ENCODE results near the gene ADAM19.

Gene ADAM19

GRCh38 chr5:157592594-157592993 is 17.0 kb upstream of the ADAM19 start:
- Histone ChIP-seq H3K4me3 (no peak overlapping the region), H3K36me3 (ENCODE audit: insufficient read depth, low read length) (no peaks in the 10 kb centered on the region), H3K9ac (ENCODE audit: insufficient read length) (no peak overlapping the region), H3K9me3 (ENCODE audit: low read depth, low read length) (0 out of 2 replicates have a peak, but pooled peaks cover 3% of the 10 kb centered on the region), H3K27ac (no peak overlapping the region)
- TF ChIP-seq FOXP2 (optimal IDR thresholded peaks at IDR 0.05; ENCODE audit: control extremely low read depth, extremely low read length, insufficient read depth) (no peak), POLR2AphosphoS5 (IDR thresholded peaks at IDR 0.05; ENCODE audit: borderline replicate concordance, low read depth, low read length) (no peak), EZH2 (IDR thresholded peaks at IDR 0.05) (no peak)
- DNase-seq (ENCODE audit: low read depth, low spot score), result no peak

- no peak for DNase-seq (ENCODE audit: low read depth, low spot score)
- Histone ChIP-seq H3K9me3 (ENCODE audit: low read depth, low read length) (0 out of 2 replicates have a peak, but pooled peaks cover 3% of the 10 kb centered on the region), H3K9ac (ENCODE audit: insufficient read length) (no peak overlapping the region), H3K4me3 (no peak overlapping the region), H3K27ac (no peak overlapping the region), H3K36me3 (ENCODE audit: insufficient read depth, low read length) (no peaks in the 10 kb centered on the region)
- no peak for TF ChIP-seq FOXP2 (optimal IDR thresholded peaks at IDR 0.05; ENCODE audit: control extremely low read depth, extremely low read length, insufficient read depth)
- TF ChIP-seq POLR2AphosphoS5 (IDR thresholded peaks at IDR 0.05; ENCODE audit: borderline replicate concordance, low read depth, low read length), result no peak
- no peak for TF ChIP-seq EZH2 (IDR thresholded peaks at IDR 0.05)
These were observed 14.9 kb upstream of the ADAM19 start for GRCh38 chr5:157590478-157590877.

GRCh38 chr5:157584628-157585027 is 9.1 kb upstream of the ADAM19 start:
- Histone ChIP-seq H3K36me3 (ENCODE audit: insufficient read depth, low read length) (no peaks in the 10 kb centered on the region), H3K9me3 (ENCODE audit: low read depth, low read length) (no peaks in the 10 kb centered on the region), H3K9ac (ENCODE audit: insufficient read length) (no peak overlapping the region), H3K4me3 (no peak overlapping the region), H3K27ac (no peak overlapping the region)
- no peak for DNase-seq (ENCODE audit: low read depth, low spot score)
- TF ChIP-seq FOXP2 (optimal IDR thresholded peaks at IDR 0.05; ENCODE audit: control extremely low read depth, extremely low read length, insufficient read depth), result no peak
- no peak for TF ChIP-seq EZH2 (IDR thresholded peaks at IDR 0.05)
- no peak for TF ChIP-seq POLR2AphosphoS5 (IDR thresholded peaks at IDR 0.05; ENCODE audit: borderline replicate concordance, low read depth, low read length)

- DNase-seq (ENCODE audit: low read depth, low spot score), result no peak
- Histone ChIP-seq H3K4me3 (no peak overlapping the region), H3K27ac (no peak overlapping the region), H3K36me3 (ENCODE audit: insufficient read depth, low read length) (no peaks in the 10 kb centered on the region), H3K9ac (ENCODE audit: insufficient read length) (no peak overlapping the region), H3K9me3 (ENCODE audit: low read depth, low read length) (no peaks in the 10 kb centered on the region)
- TF ChIP-seq POLR2AphosphoS5 (IDR thresholded peaks at IDR 0.05; ENCODE audit: borderline replicate concordance, low read depth, low read length), result no peak
These were observed 7.4 kb upstream of the ADAM19 start for GRCh38 chr5:157582731-157583620.

GRCh38 chr5:157581901-157582300 is 6.3 kb upstream of the ADAM19 start:
- no peak for DNase-seq (ENCODE audit: low read depth, low spot score)
- Histone ChIP-seq H3K36me3 (ENCODE audit: insufficient read depth, low read length) (no peaks in the 10 kb centered on the region), H3K4me3 (no peak overlapping the region), H3K9ac (ENCODE audit: insufficient read length) (no peak overlapping the region), H3K27ac (no peak overlapping the region), H3K9me3 (ENCODE audit: low read depth, low read length) (no peaks in the 10 kb centered on the region)
- TF ChIP-seq EZH2 (IDR thresholded peaks at IDR 0.05) (no peak), POLR2AphosphoS5 (IDR thresholded peaks at IDR 0.05; ENCODE audit: borderline replicate concordance, low read depth, low read length) (no peak), FOXP2 (optimal IDR thresholded peaks at IDR 0.05; ENCODE audit: control extremely low read depth, extremely low read length, insufficient read depth) (no peak)

- Histone ChIP-seq H3K36me3 (ENCODE audit: insufficient read depth, low read length) (no peaks in the 10 kb centered on the region), H3K27ac (no peak overlapping the region), H3K9ac (ENCODE audit: insufficient read length) (no peak overlapping the region), H3K4me3 (no peak overlapping the region), H3K9me3 (ENCODE audit: low read depth, low read length) (no peaks in the 10 kb centered on the region)
- TF ChIP-seq POLR2AphosphoS5 (IDR thresholded peaks at IDR 0.05; ENCODE audit: borderline replicate concordance, low read depth, low read length) (no peak), FOXP2 (optimal IDR thresholded peaks at IDR 0.05; ENCODE audit: control extremely low read depth, extremely low read length, insufficient read depth) (no peak), EZH2 (IDR thresholded peaks at IDR 0.05) (no peak)
- DNase-seq (ENCODE audit: low read depth, low spot score), result no peak
These were observed 2.7 kb upstream of the ADAM19 start for GRCh38 chr5:157578079-157578780.

GRCh38 chr5:157576678-157577077 is 1.1 kb upstream of the ADAM19 start:
- H3K9me3 ChIP-seq (ENCODE audit: low read depth, low read length), result no peaks in the 10 kb centered on the region
- no peaks in the 10 kb centered on the region for H3K36me3 ChIP-seq (ENCODE audit: insufficient read depth, low read length)
- no peak for DNase-seq (ENCODE audit: low read depth, low spot score)
- TF ChIP-seq POLR2AphosphoS5 (IDR thresholded peaks at IDR 0.05; ENCODE audit: borderline replicate concordance, low read depth, low read length) (no peak), EZH2 (IDR thresholded peaks at IDR 0.05) (no peak), FOXP2 (optimal IDR thresholded peaks at IDR 0.05; ENCODE audit: control extremely low read depth, extremely low read length, insufficient read depth) (no peak)
- no peak overlapping the region for H3K27ac ChIP-seq
- H3K4me3 ChIP-seq, result no peak overlapping the region
- H3K9ac ChIP-seq (ENCODE audit: insufficient read length), result no peak overlapping the region
